HG02588 (cell line): Measurements from ENCODE around the gene ZNF283.
"Not testable (repeated sequence)": the region's sequence is repeated elsewhere in the genome, so short reads cannot be mapped to it uniquely, and the experiment has no call there.

Experiments used
- ATAC-seq: cut with Tn5 transposase; IDR thresholded peaks from one replicate; pipeline ENCODE4 v1.9.1; 2021; ENCODE audit warnings: mild to moderate bottlenecking, moderate library complexity; ENCODE audit not compliant: unreplicated experiment

ZNF283 gene

DNA sequence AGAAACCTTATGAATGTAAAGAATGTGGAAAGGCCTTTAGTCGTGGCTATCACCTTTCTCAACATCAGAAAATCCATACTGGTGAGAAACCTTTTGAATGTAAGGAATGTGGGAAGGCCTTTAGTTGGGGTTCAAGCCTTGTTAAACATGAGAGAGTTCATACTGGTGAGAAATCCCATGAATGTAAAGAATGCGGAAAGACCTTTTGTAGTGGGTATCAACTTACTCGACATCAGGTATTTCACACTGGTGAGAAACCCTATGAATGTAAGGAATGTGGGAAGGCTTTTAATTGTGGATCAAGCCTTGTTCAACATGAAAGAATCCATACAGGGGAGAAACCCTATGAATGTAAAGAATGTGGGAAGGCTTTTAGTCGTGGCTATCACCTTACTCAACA is 20.8 kb downstream of the ZNF283 start:
- no peak for ATAC-seq

- ATAC-seq, result no peak
These were observed 21.7 kb downstream of the ZNF283 start for GRCh38 chr19:43848821-43849220.

DNA sequence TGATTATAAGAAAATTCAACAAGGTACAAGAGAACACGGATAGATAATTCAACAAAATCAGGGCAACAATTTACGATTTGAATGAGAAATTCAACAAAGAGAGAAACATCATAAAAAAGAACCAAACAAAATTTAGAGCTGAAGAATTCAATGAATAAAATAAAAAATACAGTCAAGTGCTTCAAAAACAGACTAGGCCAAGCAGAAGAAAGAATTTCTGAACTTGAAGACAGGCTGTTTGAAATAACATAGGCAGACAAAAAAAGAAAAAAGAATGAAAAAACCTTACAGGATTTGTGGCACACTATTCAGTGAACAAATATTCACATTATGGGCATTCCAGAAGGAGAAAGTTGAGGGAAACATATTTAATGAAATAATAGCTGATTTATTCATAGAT is 31.1 kb downstream of the ZNF283 start:
- ATAC-seq, result no peak

DNA sequence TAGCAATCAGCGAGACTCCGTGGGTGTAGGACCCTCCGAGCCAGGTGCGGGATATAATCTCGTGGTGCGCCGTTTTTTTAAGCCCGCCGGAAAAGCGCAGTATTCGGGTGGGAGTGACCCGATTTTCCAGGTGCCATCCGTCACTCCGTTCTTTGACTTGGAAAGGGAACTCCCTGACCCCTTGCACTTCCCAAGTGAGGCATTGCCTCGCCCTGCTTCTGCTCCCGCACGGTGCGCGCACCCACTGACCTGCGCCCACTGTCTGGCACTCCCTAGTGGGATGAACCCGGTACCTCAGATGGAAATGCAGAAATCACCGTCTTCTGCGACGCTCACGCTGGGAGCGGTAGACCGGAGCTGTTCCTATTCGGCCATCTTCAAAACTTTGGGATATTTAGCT is 39.8 kb downstream of the ZNF283 start:
- ATAC-seq, result not testable (repeated sequence)

DNA sequence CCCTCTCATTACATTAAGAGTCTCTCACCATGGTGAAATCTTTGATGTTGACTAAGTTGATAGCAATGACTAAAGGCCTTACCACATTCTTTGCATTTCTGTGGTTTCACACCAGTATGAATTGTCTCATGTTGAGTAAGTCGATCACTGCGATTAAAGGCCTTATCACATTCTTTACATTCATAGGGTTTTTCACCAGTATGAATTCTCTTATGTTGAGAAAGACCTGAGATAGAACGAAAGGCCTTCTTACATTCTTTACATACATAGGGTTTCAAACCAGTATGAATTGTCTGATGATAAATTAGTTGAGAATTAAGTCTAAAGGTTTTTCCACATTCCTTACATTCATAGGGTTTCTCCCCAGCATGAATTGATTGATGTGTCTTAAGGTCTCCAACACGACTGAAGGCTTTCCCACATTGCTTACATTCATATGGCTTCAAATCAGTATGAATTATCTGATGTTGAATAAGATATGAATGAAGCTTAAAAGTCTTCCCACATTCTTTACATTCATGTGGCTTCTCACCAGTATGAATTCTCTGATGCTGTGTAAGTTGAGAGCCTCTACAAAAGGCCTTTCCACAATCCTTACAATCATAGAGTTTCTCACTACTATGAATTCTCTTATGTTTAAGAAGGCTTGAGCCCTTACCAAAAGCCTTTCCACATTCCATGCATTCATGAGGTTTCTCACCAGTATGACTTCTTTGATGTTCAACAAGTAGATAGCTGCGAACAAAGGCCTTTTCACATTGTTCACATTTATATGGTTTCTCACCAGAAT is 45.6 kb downstream of the ZNF283 start:
- ATAC-seq, result no peak

DNA sequence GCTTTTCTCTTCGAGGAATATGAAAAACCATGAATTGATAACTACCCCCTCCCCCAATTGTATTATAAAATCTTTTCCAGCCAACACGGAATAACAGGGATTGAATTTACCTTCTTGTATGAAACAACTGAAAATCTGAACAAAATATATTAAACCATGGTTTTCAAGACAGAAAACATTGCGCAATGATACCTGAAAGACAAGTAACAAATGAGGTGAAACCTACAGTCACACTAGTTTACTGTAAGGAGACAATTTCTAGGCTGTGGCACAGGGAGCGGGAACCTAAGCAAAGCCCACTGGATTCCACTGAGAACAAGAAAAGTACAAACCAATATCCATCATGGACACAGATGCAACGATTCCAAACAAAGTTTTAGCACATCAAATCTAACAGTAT is 53.4 kb downstream of the ZNF283 start:
- no peak for ATAC-seq

DNA sequence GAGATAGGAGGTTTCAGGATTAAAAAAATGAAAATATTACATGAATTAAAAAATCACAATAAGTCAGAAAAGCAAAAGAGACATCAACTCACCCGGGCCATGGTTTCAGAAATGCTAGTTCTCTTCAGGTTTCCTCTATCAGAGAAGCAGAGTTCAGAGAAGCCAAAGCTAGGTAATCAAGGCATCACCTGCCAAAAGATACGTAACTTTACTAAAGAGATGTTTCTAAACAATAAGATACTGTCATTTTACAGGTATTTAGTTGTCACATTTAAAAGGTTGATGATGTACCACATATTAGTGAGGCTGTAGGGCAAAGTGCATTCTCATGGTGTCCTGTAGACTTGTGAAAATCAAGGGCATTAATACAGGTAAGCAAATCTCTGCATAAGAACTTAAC is 56.7 kb downstream of the ZNF283 start, which contains the start of gene ZNF404:
ZNF404 (minus strand) TSS at position 101 of the 400 bp plus-strand sequence.
- no peak for ATAC-seq

DNA sequence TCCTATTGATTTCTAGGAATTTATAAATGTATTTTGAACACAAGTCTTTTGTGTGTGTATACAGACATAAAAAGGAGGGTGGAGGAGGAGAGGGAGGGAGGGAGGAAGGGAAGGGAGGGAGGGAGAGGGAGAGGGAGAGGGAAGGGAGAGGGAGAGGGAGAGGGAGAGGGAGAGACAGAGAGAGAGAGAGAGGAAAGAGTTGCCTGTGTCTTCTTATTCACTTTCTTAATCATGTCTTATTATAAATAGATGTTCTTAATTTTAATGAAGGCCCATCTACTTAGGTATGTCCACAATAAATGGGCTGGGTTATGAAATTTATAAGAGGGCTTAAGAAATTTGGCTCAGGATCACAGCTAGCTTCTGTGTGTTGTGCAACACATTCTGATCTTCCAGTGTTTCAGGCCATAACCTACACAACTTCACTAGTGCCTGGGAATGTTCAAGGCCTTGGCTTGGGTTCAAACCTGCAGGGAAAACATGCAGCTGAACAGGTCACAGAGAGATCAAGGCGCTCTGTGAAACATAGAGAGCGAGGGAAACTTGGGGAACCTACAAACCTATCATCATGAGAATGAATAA is 68.7 kb downstream of the ZNF283 start:
- ATAC-seq, result no peak
